Keratinocyte (primary cell): ENCODE data around the gene DAPK2. TPM values are rescaled to one million over a fixed set of nuclear protein-coding genes. Genes with fewer than 3 reads are reported as not detected.

Source experiments
- DNase-seq: peaks from one replicate; pipeline ENCODE4 v3.0.0-alpha.2; 2011; ENCODE audit warnings: low read depth, missing footprints, low spot score
- FAIRE-seq: peaks from 2 replicates; lab custom pipeline; 2011; peaks lifted over from hg19 to GRCh38; lab: Jason Lieb, UNC
- H2AFZ ChIP-seq: 2 replicates; pipeline ENCODE4 v1.6.0; 2012; ENCODE audit warnings: low read length, control low read depth, inconsistent platforms; ENCODE audit not compliant: control insufficient read depth
- H3K27ac ChIP-seq: 2 replicates; pipeline ENCODE4 v1.5.1; 2011; ENCODE audit warnings: low read length; ENCODE audit not compliant: control insufficient read depth, insufficient read depth
- H3K27me3 ChIP-seq: 3 replicates; pipeline ENCODE4 v1.6.0; 2011; ENCODE audit warnings: low read length; ENCODE audit not compliant: control insufficient read depth, insufficient read depth; ENCODE audit errors: extremely low read depth
- H3K36me3 ChIP-seq, 2 experiments: 2 replicates in 1 of 2; 3 replicates in 1 of 2; pipeline ENCODE4 v1.5.1; 2011; ENCODE audit warnings: low read length in 2 of 2, mild to moderate bottlenecking in 1 of 2; ENCODE audit not compliant: control insufficient read depth in 2 of 2, insufficient read depth in 2 of 2; ENCODE audit errors: extremely low read depth in 1 of 2
- H3K4me1 ChIP-seq: 3 replicates; pipeline ENCODE4 v1.5.1; 2011; ENCODE audit warnings: low read length; ENCODE audit not compliant: control insufficient read depth, insufficient read depth; ENCODE audit errors: extremely low read depth
- H3K4me2 ChIP-seq: 3 replicates; pipeline ENCODE4 v1.6.0; 2011; ENCODE audit warnings: low read depth, low read length; ENCODE audit not compliant: control insufficient read depth, insufficient read depth; ENCODE audit errors: extremely low read depth
- H3K4me3 ChIP-seq, 3 experiments: fragments of 200-600 bp in 1 of 3; sonication (generic) in 1 of 3; 2 replicates in 2 of 3; 3 replicates in 1 of 3; pipeline ENCODE4 v1.5.1; 2011 to 2016; ENCODE audit warnings: low read length in 3 of 3, mild to moderate bottlenecking in 3 of 3, control low read depth in 2 of 3, inconsistent platforms in 1 of 3, low read depth in 1 of 3, mixed read lengths in 1 of 3, mixed run types in 1 of 3, moderate library complexity in 1 of 3; ENCODE audit not compliant: control insufficient read depth in 2 of 3, insufficient read depth in 2 of 3; ENCODE audit errors: extremely low read depth in 1 of 3
- H3K79me2 ChIP-seq: 2 replicates; pipeline ENCODE4 v1.6.0; 2012; ENCODE audit warnings: low read length; ENCODE audit not compliant: control insufficient read depth, insufficient read depth
- H3K9ac ChIP-seq: 3 replicates; pipeline ENCODE4 v1.6.0; 2011; ENCODE audit warnings: low read length; ENCODE audit not compliant: control insufficient read depth, insufficient read depth; ENCODE audit errors: extremely low read depth
- H3K9me1 ChIP-seq: 3 replicates; pipeline ENCODE4 v1.6.0; 2011; ENCODE audit warnings: low read length; ENCODE audit not compliant: control insufficient read depth, insufficient read depth; ENCODE audit errors: extremely low read depth
- H3K9me3 ChIP-seq: 2 replicates; pipeline ENCODE4 v1.5.1; 2012; ENCODE audit warnings: low read depth, low read length; ENCODE audit not compliant: control insufficient read depth
- H4K20me1 ChIP-seq: 3 replicates; pipeline ENCODE4 v1.6.0; 2011; ENCODE audit warnings: low read length; ENCODE audit not compliant: control insufficient read depth, insufficient read depth; ENCODE audit errors: extremely low read depth
- CTCF ChIP-seq, 3 experiments: IDR thresholded peaks in 1 of 3; conservative IDR thresholded peaks in 1 of 3; optimal IDR thresholded peaks in 1 of 3; 2 replicates in 2 of 3; 3 replicates in 1 of 3; pipeline versions ENCODE3 to v1.5.1; 2011; ENCODE audit warnings: low read length in 3 of 3, mild to moderate bottlenecking in 3 of 3, moderate library complexity in 2 of 3, control low read depth in 1 of 3, inconsistent platforms in 1 of 3; ENCODE audit not compliant: insufficient read depth in 2 of 3; ENCODE audit errors: extremely low read depth in 1 of 3
- EZH2 ChIP-seq: IDR thresholded peaks from one replicate; pipeline ENCODE4 v1.6.1; 2012; ENCODE audit warnings: inconsistent platforms, mild to moderate bottlenecking, low read length, moderate library complexity
- dilution Hi-C: fragments of 300-500 bp; cut with MboI; formaldehyde crosslinking; loops from one replicate; pipeline ENCODE4 v1.7.0; 2020; ENCODE audit warnings: low sequenced_read_pairs; ENCODE audit not compliant: extremely low pct_ligation_motif_present
- polyA plus RNA-seq, 5 experiments: library from polyadenylated mRNA; depleted of rRNA in 3 of 5; stranded (reverse) in 3 of 5; stranded (forward) in 1 of 5; unstranded in 1 of 5; fragments of >200 nt; gene quantifications; 1 replicate in 1 of 5; 2 replicates in 3 of 5; 3 replicates in 1 of 5; pipeline versions ENCODE4 v1.2.1 to v1.2.3, GENCODE V29; 2011 to 2012; ENCODE audit warnings: missing spikeins in 2 of 5, low read depth in 1 of 5, low replicate concordance in 1 of 5

Gene DAPK2
- polyA plus RNA-seq, 1 donor (not counting 4 experiments of a cell fraction or from before 2014, with no cell fraction given): 1.4 TPM

GRCh38 chr15:63908991-63909390, 137.3 kb downstream of the DAPK2 start:
- DNase-seq (peak; percentile 26), FAIRE-seq (no peak)
- Histone ChIP-seq H3K9ac (no peak overlapping the region), H4K20me1 (no peaks in the 10 kb centered on the region), H3K36me3 (no peaks in the 10 kb centered on the region), H3K9me1 (no peaks in the 10 kb centered on the region), H3K9me3 (no peaks in the 10 kb centered on the region), H3K4me2 (peak overlapping the region; percentile 2), H3K4me3 (no peak overlapping the region), H3K27ac (peak overlapping the region; percentile 50), H3K4me1 (peaks cover 33% of the 10 kb centered on the region), H3K79me2 (no peaks in the 10 kb centered on the region), H3K27me3 (no peaks in the 10 kb centered on the region), H2AFZ (peak overlapping the region; percentile 85)
- dilution Hi-C loops: no loop called here
- no peak for TF ChIP-seq CTCF (optimal IDR thresholded peaks at IDR 0.05 in 1 of 3, IDR thresholded peaks at IDR 0.05 in 1 of 3, conservative IDR thresholded peaks at IDR 0.05 in 1 of 3; ENCODE audit: extremely low read depth in 1 of 3, insufficient read depth in 2 of 3, low read length in 3 of 3)
- no peak for TF ChIP-seq EZH2

GRCh38 chr15:63908281-63908680, 138.0 kb downstream of the DAPK2 start:
- Histone ChIP-seq H3K36me3 (no peaks in the 10 kb centered on the region), H3K4me2 (no peak overlapping the region), H3K79me2 (no peaks in the 10 kb centered on the region), H2AFZ (no peak overlapping the region), H3K9ac (no peak overlapping the region), H3K27me3 (no peaks in the 10 kb centered on the region), H3K4me3 (no peak overlapping the region), H3K9me3 (no peaks in the 10 kb centered on the region), H4K20me1 (no peaks in the 10 kb centered on the region), H3K27ac (no peak overlapping the region), H3K9me1 (no peaks in the 10 kb centered on the region), H3K4me1 (peaks cover 26% of the 10 kb centered on the region)
- DNase-seq (no peak), FAIRE-seq (no peak)
- dilution Hi-C loops: no loop called here
- TF ChIP-seq EZH2: no peak

GRCh38 chr15:63907521-63907920, 138.8 kb downstream of the DAPK2 start:
- Histone ChIP-seq H3K27ac (no peak overlapping the region), H3K9me1 (no peaks in the 10 kb centered on the region), H3K27me3 (no peaks in the 10 kb centered on the region), H3K4me1 (peaks cover 23% of the 10 kb centered on the region), H3K4me2 (no peak overlapping the region), H3K9ac (no peak overlapping the region), H3K79me2 (no peaks in the 10 kb centered on the region), H4K20me1 (no peaks in the 10 kb centered on the region), H3K4me3 (no peak overlapping the region), H3K36me3 (no peaks in the 10 kb centered on the region), H2AFZ (no peak overlapping the region), H3K9me3 (no peaks in the 10 kb centered on the region)
- no peak for FAIRE-seq
- TF ChIP-seq EZH2 (no peak), CTCF (optimal IDR thresholded peaks at IDR 0.05 in 1 of 3, IDR thresholded peaks at IDR 0.05 in 1 of 3, conservative IDR thresholded peaks at IDR 0.05 in 1 of 3; ENCODE audit: extremely low read depth in 1 of 3, insufficient read depth in 2 of 3, low read length in 3 of 3) (no peak)
- dilution Hi-C loops: no loop called here
- DNase-seq: no peak
